NCI-H128 (cell line): Measurements from ENCODE around the gene PATL2.
"Not testable (repeated sequence)": the region's sequence is repeated elsewhere in the genome, so short reads cannot be mapped to it uniquely, and the experiment has no call there.

Source experiments
- DNase-seq: peaks from one replicate; lab custom pipeline; 2025; ENCODE audit not compliant: unreplicated experiment; lab: John Stamatoyannopoulos, UW

Gene PATL2

GRCh38 chr15:44719293-44719999 lies 8.3 kb upstream of the PATL2 start:
- DNase-seq, result no peak

GRCh38 chr15:44718927-44719292 lies 7.8 kb upstream of the PATL2 start:
- no peak for DNase-seq

GRCh38 chr15:44718180-44718926 lies 7.2 kb upstream of the PATL2 start:
- DNase-seq, result no peak

- DNase-seq, result no peak
Measured at GRCh38 chr15:44716983-44717602, 6.0 kb upstream of the PATL2 start.

- no peak for DNase-seq
Measured at GRCh38 chr15:44715797-44716334, 4.7 kb upstream of the PATL2 start.

GRCh38 chr15:44715142-44715796 lies 4.1 kb upstream of the PATL2 start:
- no peak for DNase-seq

GRCh38 chr15:44713006-44713966 lies 2.2 kb upstream of the PATL2 start:
- DNase-seq, result no peak

GRCh38 chr15:44712346-44713005 lies 1.4 kb upstream of the PATL2 start:
- no peak for DNase-seq

- DNase-seq, result no peak
Measured at GRCh38 chr15:44711743-44712345, 721 bp upstream of the PATL2 start.

- no peak for DNase-seq
Measured at GRCh38 chr15:44710236-44711095, 657 bp downstream of the PATL2 start.

GRCh38 chr15:44706946-44707636 lies 4.0 kb downstream of the PATL2 start:
- no peak for DNase-seq

- no peak for DNase-seq
Measured at GRCh38 chr15:44706401-44706800, 4.7 kb downstream of the PATL2 start.

GRCh38 chr15:44705986-44706385 lies 5.1 kb downstream of the PATL2 start:
- DNase-seq, result no peak

- DNase-seq, result not testable (repeated sequence)
Measured at GRCh38 chr15:44700676-44701075, 10.4 kb downstream of the PATL2 start.

- no peak for DNase-seq
Measured at GRCh38 chr15:44698641-44699040, 12.5 kb downstream of the PATL2 start.

- no peak for DNase-seq
Measured at GRCh38 chr15:44697014-44697413, 14.1 kb downstream of the PATL2 start.

GRCh38 chr15:44695294-44695693 lies 15.8 kb downstream of the PATL2 start:
- DNase-seq, result no peak

GRCh38 chr15:44694416-44694815 lies 16.7 kb downstream of the PATL2 start:
- DNase-seq, result no peak
